Measurements from ENCODE around the gene PIGU. TPM values are rescaled to one million over a fixed set of nuclear protein-coding genes. Genes with fewer than 3 reads are reported as not detected.
"Not testable (repeated sequence)": the region's sequence is repeated elsewhere in the genome, so short reads cannot be mapped to it uniquely, and the experiment has no call there.

Gene PIGU
- total RNA-seq, 1 experiment from 2014 or later, result 32.8 TPM

DNA sequence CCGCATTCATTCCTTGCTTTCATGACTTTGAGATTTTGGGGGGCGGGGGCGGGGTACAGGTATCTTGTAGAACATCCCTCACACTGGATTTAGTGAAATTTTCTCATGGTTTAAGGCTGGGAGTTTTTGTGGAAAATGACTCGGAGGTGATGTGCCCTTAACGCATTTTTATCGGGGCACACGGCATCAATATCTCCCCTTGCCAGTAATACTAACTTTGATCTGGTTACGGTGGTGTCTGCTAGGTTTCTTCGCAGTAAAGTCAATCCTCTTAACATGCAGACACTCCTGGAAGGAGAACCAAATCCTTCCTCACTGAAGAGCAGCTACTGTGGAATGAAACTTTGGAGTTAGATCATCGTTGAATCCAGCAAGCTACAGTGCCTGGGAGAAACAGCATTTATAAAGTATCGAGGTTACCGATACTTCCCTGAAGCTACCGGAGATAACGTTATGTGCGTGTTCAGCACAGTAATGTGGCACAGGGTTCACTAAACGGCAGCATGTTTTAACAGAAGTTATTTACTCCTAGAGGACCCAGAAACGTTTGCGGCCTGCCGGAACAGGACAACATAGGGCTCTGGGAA is 161.9 kb downstream of the PIGU start:
- peaks cover 2% of the 10 kb centered on the region; the same call in 1 of the 2 replicates for H3K79me2 ChIP-seq (ENCODE audit: insufficient read depth, low read length)
- H3K27me3 ChIP-seq (ENCODE audit: insufficient read depth, low read length), result no peaks in the 10 kb centered on the region
- no peaks in the 10 kb centered on the region for H3K79me1 ChIP-seq (ENCODE audit: insufficient read depth, low read depth, low read length, poor library complexity, severe bottlenecking)
- peaks cover 15 to 20% of the 10 kb centered on the region in 2 experiments for H3K4me1 Mint-ChIP-seq
- TF ChIP-seq, protein P1, sequence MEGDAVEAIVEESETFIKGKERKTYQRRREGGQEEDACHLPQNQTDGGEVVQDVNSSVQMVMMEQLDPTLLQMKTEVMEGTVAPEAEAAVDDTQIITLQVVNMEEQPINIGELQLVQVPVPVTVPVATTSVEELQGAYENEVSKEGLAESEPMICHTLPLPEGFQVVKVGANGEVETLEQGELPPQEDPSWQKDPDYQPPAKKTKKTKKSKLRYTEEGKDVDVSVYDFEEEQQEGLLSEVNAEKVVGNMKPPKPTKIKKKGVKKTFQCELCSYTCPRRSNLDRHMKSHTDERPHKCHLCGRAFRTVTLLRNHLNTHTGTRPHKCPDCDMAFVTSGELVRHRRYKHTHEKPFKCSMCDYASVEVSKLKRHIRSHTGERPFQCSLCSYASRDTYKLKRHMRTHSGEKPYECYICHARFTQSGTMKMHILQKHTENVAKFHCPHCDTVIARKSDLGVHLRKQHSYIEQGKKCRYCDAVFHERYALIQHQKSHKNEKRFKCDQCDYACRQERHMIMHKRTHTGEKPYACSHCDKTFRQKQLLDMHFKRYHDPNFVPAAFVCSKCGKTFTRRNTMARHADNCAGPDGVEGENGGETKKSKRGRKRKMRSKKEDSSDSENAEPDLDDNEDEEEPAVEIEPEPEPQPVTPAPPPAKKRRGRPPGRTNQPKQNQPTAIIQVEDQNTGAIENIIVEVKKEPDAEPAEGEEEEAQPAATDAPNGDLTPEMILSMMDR (conservative IDR thresholded peaks at IDR 0.05), result no peak
- no peak overlapping the region for H4K5ac ChIP-seq (ENCODE audit: insufficient read length, low read depth, low read length)
- peaks cover 0 to 29% (median 5%) of the 10 kb centered on the region in 3 experiments; a peak in 3 of 7 replicates for H3K36me3 Mint-ChIP-seq (ENCODE audit: insufficient read depth in 1 of 3, low read depth in 3 of 3)
- no peak overlapping the region for H2BK15ac ChIP-seq (ENCODE audit: low read depth, low read length)
- no peak overlapping the region for H4K91ac ChIP-seq (ENCODE audit: insufficient read length, low read depth, low read length)
- H2AK5ac ChIP-seq (ENCODE audit: insufficient read length, low read length), result no peak overlapping the region
- no peak overlapping the region for H2BK5ac ChIP-seq (ENCODE audit: insufficient read length, low read length)
- no peak overlapping the region for H2BK20ac ChIP-seq (ENCODE audit: low read depth, low read length, poor library complexity, severe bottlenecking)
- H3K23ac ChIP-seq (ENCODE audit: insufficient read length, low read depth, low read length), result no peak overlapping the region
- peak overlapping the region; percentile 93 to 97 for H3K4me3 Mint-ChIP-seq
- H3K14ac ChIP-seq (ENCODE audit: insufficient read depth, low read length), result no peak overlapping the region
- H3K9me3 Mint-ChIP-seq, result no peaks in the 10 kb centered on the region; a peak in 1 of 5 replicates
- H3K9me3 ChIP-seq (ENCODE audit: control insufficient read depth, low read depth, low read length), result no peaks in the 10 kb centered on the region
- H3K56ac ChIP-seq (ENCODE audit: insufficient read length, low read depth, low read length), result no peak overlapping the region
- H3T11ph ChIP-seq (ENCODE audit: low read length), result no peak overlapping the region
- no peak overlapping the region for H4K8ac ChIP-seq (replicated peaks; ENCODE audit: insufficient read length, low read depth, low read length)
- H2AFZ ChIP-seq (ENCODE audit: low read length), result no peak overlapping the region
- WGBS (ENCODE audit: extremely low coverage, insufficient read length, low lambda C conversion rate), result no CpG with 5 or more reads among the region's 19 CpGs
- H3K27ac ChIP-seq (ENCODE audit: insufficient read length, low read depth, low read length), result no peak overlapping the region
- no peak overlapping the region for H3K4ac ChIP-seq (ENCODE audit: low read depth, low read length)
- peaks cover 2% of the 10 kb centered on the region; the same call in 1 of the 2 replicates for H3K27me3 Mint-ChIP-seq (ENCODE audit: low read depth)
- no peaks in the 10 kb centered on the region for H3K4me1 ChIP-seq (ENCODE audit: insufficient read depth, low read length)
- DNase-seq, result no peak
- H3K18ac ChIP-seq (ENCODE audit: insufficient read length, low read depth, low read length), result no peak overlapping the region
- peaks cover 7% of the 10 kb centered on the region for H3K23me2 ChIP-seq (ENCODE audit: insufficient read length, low read depth, low read length, poor library complexity, severe bottlenecking)
- H2BK12ac ChIP-seq (ENCODE audit: insufficient read length, low read depth, low read length), result no peak overlapping the region
- no peaks in the 10 kb centered on the region for H4K20me1 ChIP-seq (ENCODE audit: control insufficient read depth, insufficient read depth, insufficient read length)
- peak overlapping the region; percentile 84 for H3K4me2 ChIP-seq (ENCODE audit: insufficient read depth, insufficient read length, low read length)
- H3K9ac ChIP-seq (ENCODE audit: extremely low read depth, insufficient read length, low read length), result peak overlapping the region; percentile 9
- H2BK120ac ChIP-seq (ENCODE audit: low read depth, low read length, poor library complexity, severe bottlenecking), result no peak overlapping the region
- peak overlapping the region; percentile 98 to 99 (median 98); a peak in 6 of 7 replicates for H3K27ac Mint-ChIP-seq

DNA sequence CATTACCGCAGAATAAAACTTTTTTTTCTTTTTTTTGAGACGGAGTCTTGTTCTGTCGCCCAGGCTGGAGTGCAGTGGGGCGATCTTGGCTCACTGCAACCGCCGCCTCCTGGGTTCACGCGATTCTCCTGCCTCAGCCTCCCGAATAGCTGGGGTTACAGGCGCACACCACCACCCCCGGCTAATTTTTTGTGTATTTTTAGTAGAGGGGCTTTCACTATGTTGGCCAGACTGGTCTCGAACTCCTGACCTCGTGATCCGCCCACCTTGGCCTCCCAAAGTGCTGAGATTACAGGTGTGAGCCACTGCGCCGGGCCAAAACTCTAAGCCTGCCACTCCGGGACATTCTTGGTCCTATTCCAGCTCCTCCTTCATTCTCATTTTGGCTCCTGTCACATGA is 162.9 kb downstream of the PIGU start:
- not testable (repeated sequence) for H3K4me1 ChIP-seq (ENCODE audit: insufficient read depth, low read length); H4K8ac ChIP-seq (replicated peaks; ENCODE audit: insufficient read length, low read depth, low read length); H2BK12ac ChIP-seq (ENCODE audit: insufficient read length, low read depth, low read length); H2AFZ ChIP-seq (ENCODE audit: low read length); H3K79me2 ChIP-seq (ENCODE audit: insufficient read depth, low read length); H3K14ac ChIP-seq (ENCODE audit: insufficient read depth, low read length); H3K4me2 ChIP-seq (ENCODE audit: insufficient read depth, insufficient read length, low read length); H4K5ac ChIP-seq (ENCODE audit: insufficient read length, low read depth, low read length); H3T11ph ChIP-seq (ENCODE audit: low read length); H3K18ac ChIP-seq (ENCODE audit: insufficient read length, low read depth, low read length); H3K4me3 Mint-ChIP-seq; H4K91ac ChIP-seq (ENCODE audit: insufficient read length, low read depth, low read length); H3K27ac Mint-ChIP-seq; H3K4ac ChIP-seq (ENCODE audit: low read depth, low read length); H3K9ac ChIP-seq (ENCODE audit: extremely low read depth, insufficient read length, low read length); H2BK20ac ChIP-seq (ENCODE audit: low read depth, low read length, poor library complexity, severe bottlenecking); H2BK15ac ChIP-seq (ENCODE audit: low read depth, low read length); H3K27ac ChIP-seq (ENCODE audit: insufficient read length, low read depth, low read length); H3K23ac ChIP-seq (ENCODE audit: insufficient read length, low read depth, low read length); DNase-seq; H3K79me1 ChIP-seq (ENCODE audit: insufficient read depth, low read depth, low read length, poor library complexity, severe bottlenecking); H2BK5ac ChIP-seq (ENCODE audit: insufficient read length, low read length); H3K27me3 Mint-ChIP-seq (ENCODE audit: low read depth); H2AK5ac ChIP-seq (ENCODE audit: insufficient read length, low read length); H3K27me3 ChIP-seq (ENCODE audit: insufficient read depth, low read length); H3K9me3 Mint-ChIP-seq; H2BK120ac ChIP-seq (ENCODE audit: low read depth, low read length, poor library complexity, severe bottlenecking); H3K56ac ChIP-seq (ENCODE audit: insufficient read length, low read depth, low read length); H4K20me1 ChIP-seq (ENCODE audit: control insufficient read depth, insufficient read depth, insufficient read length); H3K23me2 ChIP-seq (ENCODE audit: insufficient read length, low read depth, low read length, poor library complexity, severe bottlenecking); H3K9me3 ChIP-seq (ENCODE audit: control insufficient read depth, low read depth, low read length)
- H3K36me3 Mint-ChIP-seq (ENCODE audit: insufficient read depth in 1 of 3, low read depth in 3 of 3), result peaks cover 0 to 24% (median 3%) of the 10 kb centered on the region in 3 experiments; a peak in 2 of 7 replicates
- H3K4me1 Mint-ChIP-seq, result peaks cover 15 to 20% of the 10 kb centered on the region in 2 experiments
- WGBS (ENCODE audit: extremely low coverage, insufficient read length, low lambda C conversion rate), result no CpG with 5 or more reads among the region's 17 CpGs
